ENCODE measurements around the gene MED13. TPM values are rescaled to one million over a fixed set of nuclear protein-coding genes. Genes with fewer than 3 reads are reported as not detected.

Gene MED13
- total RNA-seq, 4 donors from 2014 or later, result 41.9 to 51.7 (median 49.1) TPM

DNA sequence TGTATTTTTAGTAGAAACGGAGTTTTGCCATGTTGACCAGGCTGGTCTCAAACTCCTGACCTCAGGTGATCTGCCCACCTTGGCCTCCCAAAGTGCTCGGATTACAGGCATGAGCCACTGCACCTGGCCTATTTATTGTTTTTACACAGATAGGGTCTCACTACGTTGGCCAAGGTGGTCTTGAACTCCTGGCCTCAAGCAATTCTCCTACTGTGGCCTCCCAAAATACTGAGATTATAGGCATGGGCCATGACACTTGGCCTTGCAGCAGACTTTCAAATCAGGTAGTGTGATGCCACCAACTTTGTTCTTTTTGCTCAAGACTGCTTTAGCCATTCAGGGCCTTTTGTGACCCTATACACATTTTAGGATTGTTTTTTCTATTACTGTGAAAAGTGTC lies 75.6 kb downstream of the MED13 start:
- Histone ChIP-seq H3K4me1 (peaks cover 0 to 5% (median 0%) of the 10 kb centered on the region in 4 donors), H3K36me3 (peaks cover 11 to 98% (median 63%) of the 10 kb centered on the region in 4 donors), H3K27ac (replicated peaks in 1 of 4) (no peak overlapping the region), H3K27me3 (no peaks in the 10 kb centered on the region), H3K4me3 (no peak overlapping the region), H3K9me3 (no peaks in the 10 kb centered on the region)
- no peak for DNase-seq (ENCODE audit: extremely low spot score)
- no peak for TF ChIP-seq POLR2AphosphoS5 (IDR thresholded peaks at IDR 0.05)
- TF ChIP-seq, protein P1, sequence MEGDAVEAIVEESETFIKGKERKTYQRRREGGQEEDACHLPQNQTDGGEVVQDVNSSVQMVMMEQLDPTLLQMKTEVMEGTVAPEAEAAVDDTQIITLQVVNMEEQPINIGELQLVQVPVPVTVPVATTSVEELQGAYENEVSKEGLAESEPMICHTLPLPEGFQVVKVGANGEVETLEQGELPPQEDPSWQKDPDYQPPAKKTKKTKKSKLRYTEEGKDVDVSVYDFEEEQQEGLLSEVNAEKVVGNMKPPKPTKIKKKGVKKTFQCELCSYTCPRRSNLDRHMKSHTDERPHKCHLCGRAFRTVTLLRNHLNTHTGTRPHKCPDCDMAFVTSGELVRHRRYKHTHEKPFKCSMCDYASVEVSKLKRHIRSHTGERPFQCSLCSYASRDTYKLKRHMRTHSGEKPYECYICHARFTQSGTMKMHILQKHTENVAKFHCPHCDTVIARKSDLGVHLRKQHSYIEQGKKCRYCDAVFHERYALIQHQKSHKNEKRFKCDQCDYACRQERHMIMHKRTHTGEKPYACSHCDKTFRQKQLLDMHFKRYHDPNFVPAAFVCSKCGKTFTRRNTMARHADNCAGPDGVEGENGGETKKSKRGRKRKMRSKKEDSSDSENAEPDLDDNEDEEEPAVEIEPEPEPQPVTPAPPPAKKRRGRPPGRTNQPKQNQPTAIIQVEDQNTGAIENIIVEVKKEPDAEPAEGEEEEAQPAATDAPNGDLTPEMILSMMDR (IDR thresholded peaks at IDR 0.05), result no peak
- 100% methylated on average over 3 of the region's 3 CpGs for WGBS
- intact Hi-C loops (cut with DNase I), result no loop called here

DNA sequence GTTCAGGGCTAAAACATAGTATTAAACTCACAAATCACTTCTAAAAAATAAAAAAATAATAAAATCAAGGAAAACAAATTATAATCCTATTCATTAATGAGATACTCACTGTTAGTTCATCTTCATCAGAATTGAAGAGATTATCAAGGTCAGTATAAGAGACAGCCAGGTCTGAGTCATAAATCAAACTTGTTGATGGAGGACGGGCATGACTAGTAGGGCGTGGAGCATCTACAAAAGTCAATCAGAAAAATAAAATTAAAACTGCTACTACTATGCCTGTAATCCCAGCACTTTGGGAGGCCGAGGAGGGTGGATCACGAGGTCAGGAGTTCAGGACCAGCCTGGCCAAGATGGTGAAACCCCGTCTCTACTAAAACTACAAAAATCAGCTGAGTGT lies 78.2 kb downstream of the MED13 start:
- no peak overlapping the region for H3K4me3 ChIP-seq
- H3K27ac ChIP-seq (replicated peaks in 1 of 4), result no peak overlapping the region
- intact Hi-C loops (cut with DNase I), result no loop called here
- no peaks in the 10 kb centered on the region for H3K27me3 ChIP-seq
- TF ChIP-seq POLR2AphosphoS5 (IDR thresholded peaks at IDR 0.05) (no peak), POLR2A (IDR thresholded peaks at IDR 0.05; ENCODE audit: low read depth) (no peak), EP300 (IDR thresholded peaks at IDR 0.05) (no peak)
- TF ChIP-seq, protein P1 (IDR thresholded peaks at IDR 0.05), result no peak
- H3K4me1 ChIP-seq, result peaks cover 0 to 5% (median 0%) of the 10 kb centered on the region in 4 donors
- 89% methylated on average over 5 of the region's 5 CpGs for WGBS
- no peaks in the 10 kb centered on the region for H3K9me3 ChIP-seq
- H3K36me3 ChIP-seq, result peaks cover 14 to 98% (median 72%) of the 10 kb centered on the region in 4 donors
- DNase-seq (ENCODE audit: extremely low spot score), result no peak

DNA sequence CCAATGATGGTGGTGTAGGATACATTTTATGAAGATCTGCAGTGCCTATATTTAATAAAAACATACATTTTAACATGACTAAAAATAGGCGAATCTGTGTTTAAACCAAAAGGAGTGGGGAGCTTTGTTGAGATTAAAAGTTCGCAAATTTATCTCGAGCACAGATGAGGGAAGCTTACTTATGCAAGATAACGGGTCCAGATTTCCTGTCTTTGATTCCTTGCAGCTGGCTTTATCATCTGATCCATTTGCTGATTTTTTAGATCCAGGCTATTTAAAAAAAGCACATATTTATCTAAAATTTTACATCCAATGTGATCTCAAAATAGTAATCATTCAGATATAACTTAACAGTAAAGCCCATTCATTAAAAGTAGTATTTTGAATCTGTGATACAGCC lies 80.3 kb downstream of the MED13 start:
- WGBS, result 65% methylated on average over 4 of the region's 4 CpGs
- TF ChIP-seq, protein P1 (IDR thresholded peaks at IDR 0.05), result no peak
- TF ChIP-seq EP300 (IDR thresholded peaks at IDR 0.05) (no peak), POLR2AphosphoS5 (IDR thresholded peaks at IDR 0.05) (no peak), POLR2A (IDR thresholded peaks at IDR 0.05; ENCODE audit: low read depth) (no peak)
- no peak overlapping the region for H3K4me3 ChIP-seq
- intact Hi-C loops (cut with DNase I), result no loop called here
- H3K4me1 ChIP-seq, result peaks cover 0 to 5% (median 0%) of the 10 kb centered on the region in 4 donors
- no peaks in the 10 kb centered on the region for H3K27me3 ChIP-seq
- H3K36me3 ChIP-seq, result peaks cover 6 to 100% (median 76%) of the 10 kb centered on the region in 4 donors
- no peak for DNase-seq (ENCODE audit: extremely low spot score)
- H3K9me3 ChIP-seq, result no peaks in the 10 kb centered on the region
- H3K27ac ChIP-seq (replicated peaks in 1 of 4), result no peak overlapping the region

DNA sequence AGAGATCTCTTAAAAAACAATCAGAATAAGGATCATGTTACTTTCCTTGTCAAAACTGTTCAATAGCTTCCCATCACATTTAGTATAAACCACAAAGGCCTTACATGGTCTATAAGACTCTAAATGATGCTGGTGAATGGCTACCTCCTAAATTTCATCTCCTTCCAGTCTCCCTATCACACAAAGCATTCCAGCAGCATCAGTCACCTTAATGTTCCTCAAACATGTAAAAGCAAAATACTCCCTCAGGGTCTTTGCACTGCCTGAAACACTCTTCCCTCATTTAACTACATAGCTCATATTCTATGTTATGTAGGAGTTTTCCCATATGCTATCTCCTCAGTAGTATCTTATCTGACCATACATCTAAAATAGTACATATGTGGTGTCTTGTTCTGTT lies 83.8 kb downstream of the MED13 start:
- Histone ChIP-seq H3K27me3 (no peaks in the 10 kb centered on the region), H3K4me1 (peaks cover 0 to 5% (median 0%) of the 10 kb centered on the region in 4 donors), H3K27ac (replicated peaks in 1 of 4) (no peak overlapping the region), H3K9me3 (no peaks in the 10 kb centered on the region), H3K4me3 (no peak overlapping the region), H3K36me3 (peaks cover 6 to 100% (median 72%) of the 10 kb centered on the region in 4 donors)
- DNase-seq (ENCODE audit: extremely low spot score), result no peak
- intact Hi-C loops (cut with DNase I), result no loop called here
- TF ChIP-seq, protein P1 (IDR thresholded peaks at IDR 0.05), result no peak
- TF ChIP-seq POLR2A (IDR thresholded peaks at IDR 0.05; ENCODE audit: low read depth) (no peak), EP300 (IDR thresholded peaks at IDR 0.05) (no peak)

DNA sequence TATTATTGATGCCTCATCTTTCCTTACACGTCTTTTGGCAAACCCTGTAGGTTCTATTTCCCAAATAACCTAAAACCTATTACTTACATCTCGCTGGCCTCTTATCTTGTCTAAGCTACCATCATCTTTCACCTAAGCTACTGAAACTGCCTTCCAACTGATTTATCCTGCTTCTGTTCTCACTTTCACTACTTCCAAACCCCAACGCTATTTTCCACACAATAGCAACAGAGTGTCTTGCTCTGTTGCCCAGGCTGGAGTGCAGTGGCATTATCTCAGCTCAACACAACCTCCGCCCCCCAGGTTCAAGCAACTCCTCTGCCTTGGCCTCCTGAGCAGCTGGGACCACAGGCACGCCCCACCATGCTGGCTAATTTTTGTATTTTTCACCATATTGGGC lies 84.5 kb downstream of the MED13 start:
- intact Hi-C loops (cut with DNase I), result no loop called here
- WGBS, result 90% methylated on average over 5 of the region's 5 CpGs
- Histone ChIP-seq H3K36me3 (peaks cover 6 to 94% (median 72%) of the 10 kb centered on the region in 4 donors), H3K9me3 (no peaks in the 10 kb centered on the region), H3K4me1 (peaks cover 0 to 4% (median 0%) of the 10 kb centered on the region in 4 donors), H3K27ac (replicated peaks in 1 of 4) (no peak overlapping the region), H3K27me3 (no peaks in the 10 kb centered on the region), H3K4me3 (no peak overlapping the region)
- DNase-seq (ENCODE audit: extremely low spot score), result no peak
- TF ChIP-seq EP300 (IDR thresholded peaks at IDR 0.05) (no peak), POLR2AphosphoS5 (IDR thresholded peaks at IDR 0.05) (no peak), POLR2A (IDR thresholded peaks at IDR 0.05; ENCODE audit: low read depth) (no peak)
- TF ChIP-seq, protein P1 (IDR thresholded peaks at IDR 0.05), result no peak
